Fibroblast of the conjunctiva (primary cell): Measurements from ENCODE around the gene ZFP14.
"Not testable (repeated sequence)": the region's sequence is repeated elsewhere in the genome, so short reads cannot be mapped to it uniquely, and the experiment has no call there.

ENCODE experiments used
- DNase-seq: peaks from one replicate; pipeline ENCODE4 v3.0.0-alpha.2; 2010; ENCODE audit warnings: low read depth

Gene ZFP14

GRCh38 chr19:36331353-36332228 is 47.4 kb downstream of the ZFP14 start:
- peak; percentile 87 for DNase-seq

- DNase-seq, result no peak
These were observed 48.8 kb downstream of the ZFP14 start for GRCh38 chr19:36330216-36330615.

- not testable (repeated sequence) for DNase-seq
These were observed 49.5 kb downstream of the ZFP14 start for GRCh38 chr19:36329534-36329933.

GRCh38 chr19:36326649-36327048 is 52.4 kb downstream of the ZFP14 start:
- DNase-seq, result not testable (repeated sequence)

- DNase-seq, result not testable (repeated sequence)
These were observed 63.8 kb downstream of the ZFP14 start for GRCh38 chr19:36315164-36315563.

- DNase-seq, result not testable (repeated sequence)
These were observed 64.9 kb downstream of the ZFP14 start for GRCh38 chr19:36314053-36314452.

GRCh38 chr19:36311098-36311760 is 67.8 kb downstream of the ZFP14 start:
- DNase-seq, result not testable (repeated sequence)

GRCh38 chr19:36310416-36310990 is 68.5 kb downstream of the ZFP14 start:
- not testable (repeated sequence) for DNase-seq

- not testable (repeated sequence) for DNase-seq
These were observed 69.2 kb downstream of the ZFP14 start for GRCh38 chr19:36309759-36310158.

- DNase-seq, result not testable (repeated sequence)
These were observed 69.7 kb downstream of the ZFP14 start for GRCh38 chr19:36309309-36309708.

- not testable (repeated sequence) for DNase-seq
These were observed 86.7 kb downstream of the ZFP14 start for GRCh38 chr19:36292317-36292716.
